GM19025 (cell line): ENCODE measurements around the gene BICRAL.
"Not testable (repeated sequence)": the region's sequence is repeated elsewhere in the genome, so short reads cannot be mapped to it uniquely, and the experiment has no call there.

Experiments used
- ATAC-seq: cut with Tn5 transposase; IDR thresholded peaks from one replicate; pipeline ENCODE4 v1.9.1; 2021; ENCODE audit warnings: mild to moderate bottlenecking, low read depth, moderate library complexity; ENCODE audit not compliant: unreplicated experiment

Gene BICRAL

GRCh38 chr6:42787063-42787472 is 5.2 kb downstream of the BICRAL start:
- no peak for ATAC-seq

- no peak for ATAC-seq
Observed at GRCh38 chr6:42788671-42789070, 6.8 kb downstream of the BICRAL start.

- no peak for ATAC-seq
Observed at GRCh38 chr6:42790549-42791181, 8.8 kb downstream of the BICRAL start.

GRCh38 chr6:42791706-42792320 is 10.0 kb downstream of the BICRAL start:
- ATAC-seq = no peak

GRCh38 chr6:42795651-42796050 is 13.8 kb downstream of the BICRAL start:
- ATAC-seq = no peak

GRCh38 chr6:42796171-42796570 is 14.3 kb downstream of the BICRAL start:
- ATAC-seq = no peak

- not testable (repeated sequence) for ATAC-seq
Observed at GRCh38 chr6:42797696-42798095, 15.8 kb downstream of the BICRAL start.

- ATAC-seq = no peak
Observed at GRCh38 chr6:42805297-42805861, 23.5 kb downstream of the BICRAL start.

GRCh38 chr6:42806359-42806758 is 24.5 kb downstream of the BICRAL start:
- not testable (repeated sequence) for ATAC-seq

GRCh38 chr6:42808492-42809483 is 26.9 kb downstream of the BICRAL start:
- no peak for ATAC-seq

GRCh38 chr6:42813074-42813645 is 31.3 kb downstream of the BICRAL start:
- no peak for ATAC-seq

GRCh38 chr6:42813906-42814444 is 32.1 kb downstream of the BICRAL start:
- no peak for ATAC-seq

GRCh38 chr6:42815726-42816125 is 33.9 kb downstream of the BICRAL start:
- not testable (repeated sequence) for ATAC-seq

- no peak for ATAC-seq
Observed at GRCh38 chr6:42817907-42818306, 36.1 kb downstream of the BICRAL start.

GRCh38 chr6:42818416-42818815 is 36.6 kb downstream of the BICRAL start:
- ATAC-seq = no peak

GRCh38 chr6:42818878-42819277 is 37.0 kb downstream of the BICRAL start:
- no peak for ATAC-seq

- ATAC-seq = no peak
Observed at GRCh38 chr6:42819803-42820511, 38.1 kb downstream of the BICRAL start.

- ATAC-seq = no peak
Observed at GRCh38 chr6:42820512-42821340, 38.9 kb downstream of the BICRAL start.

- no peak for ATAC-seq
Observed at GRCh38 chr6:42821341-42821668, 39.5 kb downstream of the BICRAL start.
